Kidney epithelial cell (primary cell): ENCODE data around the gene PPP2R2C. TPM values are rescaled to one million over a fixed set of nuclear protein-coding genes. Genes with fewer than 3 reads are reported as not detected.

Experiments
- DNase-seq: peaks from one replicate; pipeline ENCODE4 v3.0.0-alpha.2; 2010; ENCODE audit warnings: low read depth
- H3K27me3 ChIP-seq: 2 replicates; pipeline ENCODE4 v1.6.0; 2011; ENCODE audit warnings: low read length; ENCODE audit not compliant: control insufficient read depth, insufficient read depth
- H3K36me3 ChIP-seq: 2 replicates; pipeline ENCODE4 v1.5.1; 2011; ENCODE audit warnings: low read length; ENCODE audit not compliant: control insufficient read depth, insufficient read depth
- H3K4me3 ChIP-seq: 2 replicates; pipeline ENCODE4 v1.5.1; 2011; ENCODE audit warnings: low read depth, mild to moderate bottlenecking, control low read depth, low read length
- CTCF ChIP-seq: IDR thresholded peaks from 2 replicates; pipeline ENCODE4 v1.5.1; 2011; ENCODE audit warnings: mild to moderate bottlenecking, moderate library complexity, low read length, control low read depth, inconsistent platforms; ENCODE audit not compliant: insufficient read depth, poor library complexity, severe bottlenecking
- total RNA-seq: library from RNA; depleted of rRNA; stranded (reverse); fragments of >200 nt; gene quantifications from 2 replicates; pipeline ENCODE4 v1.2.3, GENCODE V29; 2015

Gene PPP2R2C
- total RNA-seq, 1 donor from 2014 or later = not detected

GRCh38 chr4:6355052-6355451 lies 117.4 kb downstream of the PPP2R2C start:
- no peaks in the 10 kb centered on the region for H3K36me3 ChIP-seq
- no peak for DNase-seq
- peaks cover 6% of the 10 kb centered on the region for H3K27me3 ChIP-seq
- TF ChIP-seq CTCF = no peak
- H3K4me3 ChIP-seq = no peak overlapping the region

GRCh38 chr4:6354626-6355025 lies 117.8 kb downstream of the PPP2R2C start:
- Histone ChIP-seq H3K27me3 (peaks cover 6% of the 10 kb centered on the region), H3K36me3 (no peaks in the 10 kb centered on the region), H3K4me3 (no peak overlapping the region)
- TF ChIP-seq CTCF = no peak
- no peak for DNase-seq

- H3K27me3 ChIP-seq = peaks cover 6% of the 10 kb centered on the region
- no peak for TF ChIP-seq CTCF
- H3K4me3 ChIP-seq = no peak overlapping the region
- no peak for DNase-seq
- no peaks in the 10 kb centered on the region for H3K36me3 ChIP-seq
Observed at GRCh38 chr4:6354119-6354518, 118.3 kb downstream of the PPP2R2C start.

GRCh38 chr4:6352031-6352692 lies 120.3 kb downstream of the PPP2R2C start:
- Histone ChIP-seq H3K36me3 (no peaks in the 10 kb centered on the region), H3K27me3 (peaks cover 4% of the 10 kb centered on the region), H3K4me3 (no peak overlapping the region)
- TF ChIP-seq CTCF = no peak
- DNase-seq = no peak

GRCh38 chr4:6351246-6352000 lies 121.0 kb downstream of the PPP2R2C start:
- DNase-seq = no peak
- H3K4me3 ChIP-seq = no peak overlapping the region
- no peaks in the 10 kb centered on the region for H3K36me3 ChIP-seq
- no peak for TF ChIP-seq CTCF
- H3K27me3 ChIP-seq = peaks cover 4% of the 10 kb centered on the region

- H3K27me3 ChIP-seq = peaks cover 4% of the 10 kb centered on the region
- no peak overlapping the region for H3K4me3 ChIP-seq
- TF ChIP-seq CTCF = no peak
- DNase-seq = no peak
- no peaks in the 10 kb centered on the region for H3K36me3 ChIP-seq
Observed at GRCh38 chr4:6350646-6351045, 121.8 kb downstream of the PPP2R2C start.
